ENCODE measurements around the gene STK10.

STK10 gene

DNA sequence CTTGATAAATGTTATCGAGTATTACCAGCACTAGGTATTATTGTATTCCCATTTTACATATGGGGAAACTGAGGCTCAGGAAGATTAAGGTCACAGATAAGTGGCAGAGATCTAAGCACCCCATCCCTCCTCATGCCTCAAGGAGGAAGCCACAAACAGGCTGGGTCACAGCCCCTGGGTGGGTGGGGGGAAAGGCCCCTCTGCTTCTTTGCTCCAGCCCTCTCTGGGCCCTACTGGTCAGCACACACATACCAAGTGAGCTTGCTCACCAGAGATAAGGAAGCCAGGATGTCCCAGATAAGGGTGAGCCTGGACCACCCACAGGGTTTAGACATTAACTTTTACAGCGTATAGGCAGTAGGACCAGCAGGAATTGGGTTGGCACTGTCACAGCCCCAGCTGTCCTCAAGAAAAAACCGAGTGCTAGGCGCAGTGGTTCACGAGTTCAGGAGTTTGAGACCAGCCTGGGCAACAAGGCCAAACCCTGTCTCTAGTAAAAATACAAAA, 45.3 kb downstream of the STK10 start:
- Histone ChIP-seq H3K4me3 (ENCODE audit: low read length in 2 of 2) (no peak overlapping the region), H3K27ac (ENCODE audit: low read length) (no peak overlapping the region), H3K27me3 (ENCODE audit: control insufficient read depth in 1 of 2, insufficient read depth in 2 of 2, low read length in 2 of 2) (no peaks in the 10 kb centered on the region), H3K9ac (ENCODE audit: low read length in 2 of 2) (no peak overlapping the region), H3K4me1 (ENCODE audit: control insufficient read depth, insufficient read depth, low read length) (peaks cover 9% of the 10 kb centered on the region), H3K36me3 (ENCODE audit: control insufficient read depth in 2 of 2, insufficient read depth in 2 of 2, low read length in 2 of 2) (peaks cover 0 to 1% of the 10 kb centered on the region in 2 donors), H3K9me3 (ENCODE audit: control insufficient read depth in 2 of 2, low read length in 2 of 2) (no peaks in the 10 kb centered on the region)

DNA sequence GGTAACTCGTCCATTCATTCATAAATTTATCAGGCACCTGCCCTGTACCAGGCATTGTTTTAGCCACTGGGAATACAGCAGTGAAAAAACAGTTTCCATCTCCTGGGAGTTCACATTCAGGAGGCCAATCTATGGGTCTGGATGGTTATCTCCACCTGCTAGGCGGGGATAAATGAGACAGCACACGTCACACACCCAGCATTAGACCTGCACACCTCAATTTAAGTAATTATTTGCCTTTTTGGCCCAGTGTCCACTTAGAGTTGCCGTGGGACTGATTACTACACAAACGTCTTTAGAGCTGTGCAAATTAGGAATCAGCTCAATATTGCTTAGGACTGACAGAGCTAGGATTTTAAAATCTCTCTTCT, 46.1 kb downstream of the STK10 start:
- H3K9me3 ChIP-seq (ENCODE audit: control insufficient read depth in 2 of 2, low read length in 2 of 2) = no peaks in the 10 kb centered on the region
- H3K4me1 ChIP-seq (ENCODE audit: control insufficient read depth, insufficient read depth, low read length) = peaks cover 6% of the 10 kb centered on the region
- no peak overlapping the region for H3K27ac ChIP-seq (ENCODE audit: low read length)
- no peak overlapping the region for H3K9ac ChIP-seq (ENCODE audit: low read length in 2 of 2)
- H3K27me3 ChIP-seq (ENCODE audit: control insufficient read depth in 1 of 2, insufficient read depth in 2 of 2, low read length in 2 of 2) = no peaks in the 10 kb centered on the region
- no peak overlapping the region for H3K4me3 ChIP-seq (ENCODE audit: low read length in 2 of 2)
- H3K36me3 ChIP-seq (ENCODE audit: control insufficient read depth in 2 of 2, insufficient read depth in 2 of 2, low read length in 2 of 2) = no peaks in the 10 kb centered on the region

DNA sequence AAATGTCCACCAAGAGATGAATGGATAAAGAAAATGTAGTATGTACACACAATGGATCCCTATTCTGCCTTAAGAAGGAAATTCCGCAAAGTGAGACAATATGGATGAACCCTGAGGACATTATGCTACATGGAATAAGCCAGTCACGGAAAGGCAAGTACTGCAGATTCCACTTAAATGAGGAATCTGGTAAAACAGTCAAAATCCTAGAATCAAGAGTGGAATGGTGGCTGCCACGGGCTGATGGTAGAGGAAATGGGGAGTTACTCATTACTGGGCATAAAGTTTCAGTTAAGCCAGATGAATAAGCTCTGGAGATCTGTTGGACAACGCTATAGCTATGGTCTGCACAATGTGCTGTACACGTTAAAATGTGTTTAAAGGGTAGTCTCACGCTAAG, 47.2 kb downstream of the STK10 start:
- no peaks in the 10 kb centered on the region for H3K27me3 ChIP-seq (ENCODE audit: control insufficient read depth in 1 of 2, insufficient read depth in 2 of 2, low read length in 2 of 2)
- H3K9me3 ChIP-seq (ENCODE audit: control insufficient read depth in 2 of 2, low read length in 2 of 2) = no peaks in the 10 kb centered on the region
- H3K27ac ChIP-seq (ENCODE audit: low read length) = no peak overlapping the region
- H3K36me3 ChIP-seq (ENCODE audit: control insufficient read depth in 2 of 2, insufficient read depth in 2 of 2, low read length in 2 of 2) = no peaks in the 10 kb centered on the region
- H3K4me3 ChIP-seq (ENCODE audit: low read length in 2 of 2) = no peak overlapping the region
- peaks cover 6% of the 10 kb centered on the region for H3K4me1 ChIP-seq (ENCODE audit: control insufficient read depth, insufficient read depth, low read length)
- no peak overlapping the region for H3K9ac ChIP-seq (ENCODE audit: low read length in 2 of 2)

DNA sequence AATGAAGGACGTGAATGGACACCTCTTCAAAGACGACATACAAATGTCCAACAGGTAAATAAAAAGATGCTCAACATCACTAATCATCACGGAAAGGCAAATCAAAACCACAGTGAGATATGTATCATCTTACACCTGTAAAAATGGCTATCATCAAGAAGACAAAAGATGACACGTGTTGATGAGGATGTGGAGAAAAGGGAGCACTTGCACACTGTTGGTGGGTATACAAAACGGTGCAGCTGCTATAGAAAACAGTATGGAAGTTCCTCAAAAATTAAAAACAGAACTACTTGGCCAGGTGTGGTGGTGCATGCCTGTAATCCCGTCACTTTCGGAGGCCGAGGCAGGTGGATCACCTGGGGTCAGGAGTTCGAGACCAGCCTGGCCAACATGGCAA, 47.9 kb downstream of the STK10 start:
- peaks cover 6% of the 10 kb centered on the region for H3K4me1 ChIP-seq (ENCODE audit: control insufficient read depth, insufficient read depth, low read length)
- no peaks in the 10 kb centered on the region for H3K36me3 ChIP-seq (ENCODE audit: control insufficient read depth in 2 of 2, insufficient read depth in 2 of 2, low read length in 2 of 2)

DNA sequence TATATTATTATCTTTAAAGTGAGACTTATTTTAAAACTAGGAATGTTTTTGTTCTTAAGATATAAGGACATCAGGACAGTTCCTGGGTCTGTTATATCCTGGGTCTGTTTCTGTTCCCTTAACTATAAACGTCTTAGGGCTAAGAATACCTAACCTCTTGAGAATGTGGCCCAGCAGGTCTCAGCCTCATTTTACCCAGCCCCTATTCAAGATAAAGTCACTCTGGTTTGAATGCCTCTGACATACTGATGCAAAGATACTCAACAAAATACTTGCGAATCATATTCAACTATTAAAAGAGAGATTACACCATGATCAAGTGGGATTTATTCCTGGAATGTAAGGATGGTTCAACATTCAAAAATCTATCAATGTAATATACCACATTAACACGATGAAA, 51.0 kb downstream of the STK10 start:
- no peak overlapping the region for H3K4me3 ChIP-seq (ENCODE audit: low read length in 2 of 2)
- H3K9me3 ChIP-seq (ENCODE audit: control insufficient read depth in 2 of 2, low read length in 2 of 2) = no peaks in the 10 kb centered on the region
- H3K4me1 ChIP-seq (ENCODE audit: control insufficient read depth, insufficient read depth, low read length) = no peaks in the 10 kb centered on the region
- no peaks in the 10 kb centered on the region for H3K27me3 ChIP-seq (ENCODE audit: control insufficient read depth in 1 of 2, insufficient read depth in 2 of 2, low read length in 2 of 2)
- no peak overlapping the region for H3K9ac ChIP-seq (ENCODE audit: low read length in 2 of 2)
- H3K36me3 ChIP-seq (ENCODE audit: control insufficient read depth in 2 of 2, insufficient read depth in 2 of 2, low read length in 2 of 2) = peaks cover 0 to 2% of the 10 kb centered on the region in 2 donors
- H3K27ac ChIP-seq (ENCODE audit: low read length) = no peak overlapping the region

More for the DNA sequence above, 47.9 kb downstream of the STK10 start:
- Histone ChIP-seq H3K9me3 (ENCODE audit: control insufficient read depth in 2 of 2, low read length in 2 of 2) (no peaks in the 10 kb centered on the region), H3K27ac (ENCODE audit: low read length) (no peak overlapping the region), H3K27me3 (ENCODE audit: control insufficient read depth in 1 of 2, insufficient read depth in 2 of 2, low read length in 2 of 2) (no peaks in the 10 kb centered on the region), H3K4me3 (ENCODE audit: low read length in 2 of 2) (no peak overlapping the region), H3K9ac (ENCODE audit: low read length in 2 of 2) (no peak overlapping the region)

DNA sequence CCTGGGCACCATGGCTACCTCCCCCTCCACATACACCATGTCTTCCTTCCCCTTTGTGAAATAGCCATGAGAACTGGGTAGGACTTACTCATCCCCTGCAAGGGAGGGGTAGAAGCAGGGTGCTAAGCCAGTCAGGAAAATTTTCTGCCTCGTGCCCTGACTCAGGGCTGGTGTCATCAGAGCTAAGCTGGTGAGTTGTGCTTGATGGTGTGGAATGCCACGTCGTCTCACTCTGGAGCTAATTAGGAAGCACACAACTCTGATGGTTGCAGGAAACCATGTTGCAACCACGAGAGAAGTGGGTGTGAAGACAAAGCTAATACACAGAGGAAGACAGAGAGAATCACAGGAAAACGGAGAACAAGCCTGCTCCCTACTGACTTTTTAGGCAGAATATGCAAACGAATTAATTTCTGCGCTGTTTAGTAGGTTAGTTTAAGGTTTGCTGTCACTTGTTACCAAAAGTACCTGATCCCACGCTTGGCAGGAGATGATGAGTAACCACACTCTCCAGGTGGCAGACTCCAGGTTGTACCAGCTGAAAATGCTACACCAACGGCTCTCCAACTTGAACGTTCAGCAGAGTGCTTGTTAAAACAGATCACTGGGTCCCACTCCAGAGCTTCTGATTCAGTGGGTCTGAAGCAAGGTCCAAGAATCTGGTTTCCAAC, 54.5 kb downstream of the STK10 start:
- Histone ChIP-seq H3K27me3 (ENCODE audit: control insufficient read depth in 1 of 2, insufficient read depth in 2 of 2, low read length in 2 of 2) (no peaks in the 10 kb centered on the region), H3K27ac (ENCODE audit: low read length) (no peak overlapping the region), H3K4me1 (ENCODE audit: control insufficient read depth, insufficient read depth, low read length) (no peaks in the 10 kb centered on the region), H3K9me3 (ENCODE audit: control insufficient read depth in 2 of 2, low read length in 2 of 2) (no peaks in the 10 kb centered on the region), H3K4me3 (ENCODE audit: low read length in 2 of 2) (no peak overlapping the region), H3K36me3 (ENCODE audit: control insufficient read depth in 2 of 2, insufficient read depth in 2 of 2, low read length in 2 of 2) (peaks cover 0 to 2% of the 10 kb centered on the region in 2 donors), H3K9ac (ENCODE audit: low read length in 2 of 2) (no peak overlapping the region)

DNA sequence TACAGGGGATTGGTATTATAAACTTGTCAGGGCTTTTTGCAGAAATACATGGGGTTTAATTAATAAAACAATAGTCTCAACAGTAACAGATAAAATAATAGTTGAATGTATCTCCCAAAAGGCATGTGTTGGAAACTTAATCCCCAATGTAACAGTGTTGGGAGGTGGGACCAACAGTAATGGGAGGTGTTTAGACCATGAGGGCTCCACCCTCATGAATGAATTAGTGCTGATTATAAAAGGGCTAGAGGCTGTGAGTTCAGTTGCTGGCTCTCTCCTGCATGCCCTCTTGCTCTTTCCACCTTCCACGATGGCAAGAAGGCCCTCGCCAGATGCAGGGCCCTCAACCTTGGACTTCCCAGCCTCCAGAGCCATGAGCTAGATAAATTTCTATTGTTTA, 56.3 kb downstream of the STK10 start:
- no peaks in the 10 kb centered on the region for H3K27me3 ChIP-seq (ENCODE audit: control insufficient read depth in 1 of 2, insufficient read depth in 2 of 2, low read length in 2 of 2)
- peaks cover 0 to 4% of the 10 kb centered on the region in 2 donors for H3K36me3 ChIP-seq (ENCODE audit: control insufficient read depth in 2 of 2, insufficient read depth in 2 of 2, low read length in 2 of 2)
- no peak overlapping the region for H3K27ac ChIP-seq (ENCODE audit: low read length)
- no peaks in the 10 kb centered on the region for H3K9me3 ChIP-seq (ENCODE audit: control insufficient read depth in 2 of 2, low read length in 2 of 2)
- H3K4me1 ChIP-seq (ENCODE audit: control insufficient read depth, insufficient read depth, low read length) = no peaks in the 10 kb centered on the region
- no peak overlapping the region for H3K4me3 ChIP-seq (ENCODE audit: low read length in 2 of 2)
- H3K9ac ChIP-seq (ENCODE audit: low read length in 2 of 2) = no peak overlapping the region

DNA sequence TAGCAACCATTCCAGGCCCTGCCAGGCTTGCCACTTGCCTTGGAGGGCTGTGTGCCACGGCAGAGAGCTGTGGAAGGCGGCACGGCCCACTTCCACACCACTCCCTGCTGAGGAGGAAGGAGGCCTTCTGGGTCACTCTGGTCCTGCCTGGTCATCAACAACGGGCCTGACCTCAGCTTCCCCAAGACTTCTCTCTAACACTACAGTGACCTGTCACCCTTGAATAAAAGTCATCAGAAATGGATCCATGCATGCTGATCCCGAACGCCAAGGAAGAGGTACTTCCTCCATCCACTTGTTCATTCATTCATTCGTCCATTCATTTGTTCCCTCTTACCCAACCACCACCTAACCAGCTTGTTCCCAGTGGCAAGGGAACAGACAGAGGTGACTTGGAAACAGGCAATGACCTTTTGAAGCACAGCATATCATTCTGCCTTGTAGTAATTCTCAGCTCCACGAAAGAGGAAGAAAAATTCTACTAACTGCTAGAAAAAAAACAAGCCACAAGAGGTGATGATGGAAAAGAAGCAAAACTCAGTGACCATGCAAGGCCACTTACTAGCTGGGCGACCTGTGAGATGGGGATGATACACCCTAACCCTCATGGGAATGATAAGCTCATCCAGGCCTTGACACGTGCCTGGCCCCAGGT, 58.6 kb downstream of the STK10 start:
- Histone ChIP-seq H3K4me3 (ENCODE audit: low read length in 2 of 2) (no peak overlapping the region), H3K9ac (ENCODE audit: low read length in 2 of 2) (no peak overlapping the region), H3K4me1 (ENCODE audit: control insufficient read depth, insufficient read depth, low read length) (no peaks in the 10 kb centered on the region), H3K36me3 (ENCODE audit: control insufficient read depth in 2 of 2, insufficient read depth in 2 of 2, low read length in 2 of 2) (peaks cover 0 to 8% of the 10 kb centered on the region in 2 donors), H3K27me3 (ENCODE audit: control insufficient read depth in 1 of 2, insufficient read depth in 2 of 2, low read length in 2 of 2) (no peaks in the 10 kb centered on the region), H3K9me3 (ENCODE audit: control insufficient read depth in 2 of 2, low read length in 2 of 2) (no peaks in the 10 kb centered on the region), H3K27ac (ENCODE audit: low read length) (no peak overlapping the region)

DNA sequence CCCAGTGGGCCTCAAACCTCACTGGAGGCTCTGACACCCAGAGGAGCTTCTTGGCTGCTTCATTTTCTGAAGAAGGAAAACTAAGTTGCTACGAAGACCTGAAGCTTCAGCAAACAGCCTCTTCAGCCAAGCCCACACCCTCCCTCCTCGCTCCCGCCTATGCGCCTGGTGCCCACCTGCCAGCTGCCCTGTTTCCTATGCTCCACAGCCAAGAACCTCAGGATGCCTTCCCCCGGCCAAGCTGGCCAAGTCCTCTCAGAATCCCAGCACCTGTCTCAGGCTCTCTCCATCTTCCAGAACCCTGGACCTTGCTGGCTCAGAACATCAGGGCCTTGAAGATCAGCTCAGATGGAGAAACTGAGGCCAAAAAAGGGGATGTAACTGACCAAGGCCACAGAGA, 60.4 kb downstream of the STK10 start:
- Histone ChIP-seq H3K4me3 (ENCODE audit: low read length in 2 of 2) (no peak overlapping the region), H3K36me3 (ENCODE audit: control insufficient read depth in 2 of 2, insufficient read depth in 2 of 2, low read length in 2 of 2) (peaks cover 0 to 6% of the 10 kb centered on the region in 2 donors), H3K9me3 (ENCODE audit: control insufficient read depth in 2 of 2, low read length in 2 of 2) (no peaks in the 10 kb centered on the region), H3K9ac (ENCODE audit: low read length in 2 of 2) (no peak overlapping the region), H3K27me3 (ENCODE audit: control insufficient read depth in 1 of 2, insufficient read depth in 2 of 2, low read length in 2 of 2) (no peaks in the 10 kb centered on the region), H3K27ac (ENCODE audit: low read length) (no peak overlapping the region), H3K4me1 (ENCODE audit: control insufficient read depth, insufficient read depth, low read length) (peaks cover 5% of the 10 kb centered on the region)

DNA sequence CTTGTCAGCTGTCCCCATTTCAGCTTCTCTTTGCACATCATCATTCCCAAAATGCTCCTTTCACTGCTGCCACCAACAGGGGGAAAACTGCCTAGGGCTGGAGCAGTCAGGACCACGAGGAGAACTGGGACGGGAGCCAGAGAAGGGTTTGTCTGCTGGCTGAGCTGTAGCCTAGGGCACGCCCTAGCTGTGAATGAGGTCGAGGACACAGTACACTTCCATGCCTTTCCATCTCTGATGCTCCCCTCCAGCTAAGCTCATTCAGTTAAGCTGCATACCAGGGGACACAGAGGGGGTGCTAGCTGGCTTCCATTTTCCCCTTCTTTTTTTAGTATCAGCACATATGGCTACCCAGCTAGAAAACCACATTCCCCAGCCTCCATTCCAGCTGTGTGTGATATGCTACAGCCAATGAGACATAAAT, 64.7 kb downstream of the STK10 start:
- Histone ChIP-seq H3K27me3 (ENCODE audit: control insufficient read depth in 1 of 2, insufficient read depth in 2 of 2, low read length in 2 of 2) (no peaks in the 10 kb centered on the region), H3K4me1 (ENCODE audit: control insufficient read depth, insufficient read depth, low read length) (peaks cover 5% of the 10 kb centered on the region), H3K9me3 (ENCODE audit: control insufficient read depth in 2 of 2, low read length in 2 of 2) (no peaks in the 10 kb centered on the region), H3K27ac (ENCODE audit: low read length) (no peak overlapping the region), H3K36me3 (ENCODE audit: control insufficient read depth in 2 of 2, insufficient read depth in 2 of 2, low read length in 2 of 2) (peaks cover 0 to 6% of the 10 kb centered on the region in 2 donors), H3K4me3 (ENCODE audit: low read length in 2 of 2) (no peak overlapping the region), H3K9ac (ENCODE audit: low read length in 2 of 2) (no peak overlapping the region)

Measured in stomach smooth muscle (tissue), 2 donors.